Smooth muscle cell (in vitro differentiated cells): Measurements from ENCODE around the gene PCGF3. TPM values are rescaled to one million over a fixed set of nuclear protein-coding genes. Genes with fewer than 3 reads are reported as not detected.
A peak's percentile ranks its signal among the peaks of the same experiment; 100 is the strongest.

Experiments used
- DNase-seq: peaks from one replicate; lab custom pipeline; 2025; ENCODE audit not compliant: unreplicated experiment; lab: John Stamatoyannopoulos, UW
- H2AFZ ChIP-seq: fragments of 200-600 bp; sonication (generic); 2 replicates; pipeline ENCODE4 v1.6.0; 2016; ENCODE audit warnings: antibody characterized with exemption, low read depth, mild to moderate bottlenecking
- H3F3A ChIP-seq: fragments of 200-600 bp; sonication (generic); 2 replicates; pipeline ENCODE4 v1.6.0; 2017; ENCODE audit warnings: antibody characterized with exemption, low read depth
- H3K27ac ChIP-seq: fragments of 200-600 bp; sonication (generic); 2 replicates; pipeline ENCODE4 v1.5.1; 2016; ENCODE audit warnings: low read depth, mild to moderate bottlenecking
- H3K27me3 ChIP-seq: fragments of 200-600 bp; sonication (generic); 2 replicates; pipeline ENCODE4 v1.6.1; 2016; ENCODE audit warnings: low read depth, mild to moderate bottlenecking
- H3K36me3 ChIP-seq: fragments of 200-600 bp; sonication (generic); 2 replicates; pipeline ENCODE4 v1.5.1; 2016; ENCODE audit warnings: low read depth
- H3K4me1 ChIP-seq: fragments of 200-600 bp; sonication (generic); 2 replicates; pipeline ENCODE4 v1.5.1; 2016; ENCODE audit warnings: low read depth
- H3K4me2 ChIP-seq: fragments of 200-600 bp; sonication (generic); 2 replicates; pipeline ENCODE4 v1.6.0; 2016; ENCODE audit warnings: mild to moderate bottlenecking
- H3K4me3 ChIP-seq: fragments of 200-600 bp; sonication (generic); 2 replicates; pipeline ENCODE4 v1.5.1; 2016; ENCODE audit warnings: mild to moderate bottlenecking
- H3K79me2 ChIP-seq: fragments of 200-600 bp; sonication (generic); 2 replicates; pipeline ENCODE4 v1.6.0; 2016; ENCODE audit warnings: low read depth, mild to moderate bottlenecking
- H3K9ac ChIP-seq: fragments of 200-600 bp; sonication (generic); 2 replicates; pipeline ENCODE4 v1.6.0; 2016; ENCODE audit warnings: low read depth
- H3K9me3 ChIP-seq: fragments of 200-600 bp; sonication (generic); replicated peaks from 2 replicates; pipeline ENCODE4 v1.5.1; 2016; ENCODE audit warnings: low read depth
- H4K20me1 ChIP-seq: fragments of 200-600 bp; sonication (generic); 2 replicates; pipeline ENCODE4 v1.6.0; 2016; ENCODE audit warnings: low read depth
- WGBS: methylation state at CpG from one replicate; pipeline ENCODE4 v1.1.7; 2016; ENCODE audit warnings: low lambda C conversion rate; 5-methylcytosine and 5-hydroxymethylcytosine counted together
- polyA plus RNA-seq: library from polyadenylated mRNA; unstranded; fragments of >200 nt; fragmentation: Nextera tagmentation; extraction: Ambion mirVana; gene quantifications from 2 replicates; pipeline ENCODE4 v1.2.1, GENCODE V29; 2016
- total RNA-seq: library from RNA; depleted of rRNA; stranded (reverse); fragments of >200 nt; gene quantifications from 2 replicates; pipeline ENCODE4 v1.2.3, GENCODE V29; 2014
- TF ChIP-seq, protein P1 (sequence below): fragments of 200-600 bp; sonication (generic); IDR thresholded peaks from 2 replicates; pipeline ENCODE4 v1.5.1; 2017; ENCODE audit warnings: borderline replicate concordance, mild to moderate bottlenecking, antibody characterized with exemption; ENCODE audit not compliant: insufficient read depth, poor library complexity, severe bottlenecking

The PCGF3 gene
- total and polyA plus RNA-seq, 2 experiments from 2014 or later: 29.6 to 45.4 TPM

GRCh38 chr4:786074-786741, 80.6 kb downstream of the PCGF3 start:
- Histone ChIP-seq H3K27ac (no peak overlapping the region), H3K4me3 (peak overlapping the region; percentile 35), H3K4me2 (peak overlapping the region; percentile 81), H3K79me2 (peaks cover 2% of the 10 kb centered on the region), H3K27me3 (peaks cover 46% of the 10 kb centered on the region), H3K9me3 (no peaks in the 10 kb centered on the region), H3K36me3 (no peaks in the 10 kb centered on the region), H4K20me1 (no peaks in the 10 kb centered on the region), H3K9ac (no peak overlapping the region), H3F3A (peaks cover 4% of the 10 kb centered on the region), H2AFZ (no peak overlapping the region), H3K4me1 (peaks cover 17% of the 10 kb centered on the region)
- TF ChIP-seq, protein P1, sequence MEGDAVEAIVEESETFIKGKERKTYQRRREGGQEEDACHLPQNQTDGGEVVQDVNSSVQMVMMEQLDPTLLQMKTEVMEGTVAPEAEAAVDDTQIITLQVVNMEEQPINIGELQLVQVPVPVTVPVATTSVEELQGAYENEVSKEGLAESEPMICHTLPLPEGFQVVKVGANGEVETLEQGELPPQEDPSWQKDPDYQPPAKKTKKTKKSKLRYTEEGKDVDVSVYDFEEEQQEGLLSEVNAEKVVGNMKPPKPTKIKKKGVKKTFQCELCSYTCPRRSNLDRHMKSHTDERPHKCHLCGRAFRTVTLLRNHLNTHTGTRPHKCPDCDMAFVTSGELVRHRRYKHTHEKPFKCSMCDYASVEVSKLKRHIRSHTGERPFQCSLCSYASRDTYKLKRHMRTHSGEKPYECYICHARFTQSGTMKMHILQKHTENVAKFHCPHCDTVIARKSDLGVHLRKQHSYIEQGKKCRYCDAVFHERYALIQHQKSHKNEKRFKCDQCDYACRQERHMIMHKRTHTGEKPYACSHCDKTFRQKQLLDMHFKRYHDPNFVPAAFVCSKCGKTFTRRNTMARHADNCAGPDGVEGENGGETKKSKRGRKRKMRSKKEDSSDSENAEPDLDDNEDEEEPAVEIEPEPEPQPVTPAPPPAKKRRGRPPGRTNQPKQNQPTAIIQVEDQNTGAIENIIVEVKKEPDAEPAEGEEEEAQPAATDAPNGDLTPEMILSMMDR: no peak
- 37% methylated on average over 25 of the region's 72 CpGs for WGBS
- no peak for DNase-seq

DNA sequence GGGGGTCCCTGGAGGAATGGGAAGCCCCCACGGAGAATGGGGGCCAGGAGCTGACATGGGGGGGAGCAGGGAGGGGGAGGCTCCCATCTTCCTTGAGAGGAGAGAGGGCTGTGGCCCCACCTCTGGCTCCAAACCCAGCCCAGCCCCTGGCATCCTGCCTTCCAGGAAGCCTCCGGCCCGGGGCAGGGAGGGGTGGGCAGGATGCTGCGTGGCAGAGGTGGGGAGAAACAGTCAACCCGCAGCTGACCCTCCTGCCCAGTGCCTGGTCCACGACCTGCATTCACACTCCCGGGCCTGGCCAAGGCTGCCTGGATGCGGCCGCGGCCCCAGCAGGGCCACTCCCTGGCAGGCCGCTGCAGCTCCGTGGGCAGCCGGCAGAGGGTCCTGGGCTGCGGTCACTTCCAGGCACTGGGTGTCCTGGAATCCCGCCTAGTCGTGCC, 81.2 kb downstream of the PCGF3 start:
- H3K79me2 ChIP-seq: no peaks in the 10 kb centered on the region
- no peak for DNase-seq
- H3K4me2 ChIP-seq: no peak overlapping the region
- no peaks in the 10 kb centered on the region for H3K9me3 ChIP-seq
- TF ChIP-seq, protein P1: no peak
- H3K4me1 ChIP-seq: peaks cover 17% of the 10 kb centered on the region
- no peak overlapping the region for H3K4me3 ChIP-seq
- peaks cover 4% of the 10 kb centered on the region for H3F3A ChIP-seq
- H3K36me3 ChIP-seq: no peaks in the 10 kb centered on the region
- no peak overlapping the region for H3K27ac ChIP-seq
- no peaks in the 10 kb centered on the region for H4K20me1 ChIP-seq
- H3K9ac ChIP-seq: no peak overlapping the region
- 81% methylated on average over 13 of the region's 16 CpGs for WGBS
- H2AFZ ChIP-seq: no peak overlapping the region
- H3K27me3 ChIP-seq: peaks cover 53% of the 10 kb centered on the region

GRCh38 chr4:787561-787981, 81.9 kb downstream of the PCGF3 start:
- no peaks in the 10 kb centered on the region for H3K9me3 ChIP-seq
- H3K27ac ChIP-seq: no peak overlapping the region
- no peak for DNase-seq
- TF ChIP-seq, protein P1: no peak
- H3K36me3 ChIP-seq: no peaks in the 10 kb centered on the region
- H3K4me3 ChIP-seq: no peak overlapping the region
- WGBS: 84% methylated on average over 16 of the region's 16 CpGs
- H3K27me3 ChIP-seq: peaks cover 60% of the 10 kb centered on the region
- H3K9ac ChIP-seq: no peak overlapping the region
- H3K79me2 ChIP-seq: no peaks in the 10 kb centered on the region
- peaks cover 12% of the 10 kb centered on the region for H3K4me1 ChIP-seq
- no peak overlapping the region for H2AFZ ChIP-seq
- no peaks in the 10 kb centered on the region for H4K20me1 ChIP-seq
- no peaks in the 10 kb centered on the region for H3F3A ChIP-seq
- no peak overlapping the region for H3K4me2 ChIP-seq
